GM19463 (cell line): Measurements from ENCODE around the gene PRKCH.
A peak's percentile ranks its signal among the peaks of the same experiment; 100 is the strongest.

Experiments
- ATAC-seq: cut with Tn5 transposase; IDR thresholded peaks from one replicate; pipeline ENCODE4 v1.9.1; 2021; ENCODE audit warnings: mild to moderate bottlenecking, moderate library complexity; ENCODE audit not compliant: unreplicated experiment

PRKCH gene

GRCh38 chr14:61575551-61576150, 254.3 kb downstream of the PRKCH start:
- ATAC-seq, result no peak

DNA sequence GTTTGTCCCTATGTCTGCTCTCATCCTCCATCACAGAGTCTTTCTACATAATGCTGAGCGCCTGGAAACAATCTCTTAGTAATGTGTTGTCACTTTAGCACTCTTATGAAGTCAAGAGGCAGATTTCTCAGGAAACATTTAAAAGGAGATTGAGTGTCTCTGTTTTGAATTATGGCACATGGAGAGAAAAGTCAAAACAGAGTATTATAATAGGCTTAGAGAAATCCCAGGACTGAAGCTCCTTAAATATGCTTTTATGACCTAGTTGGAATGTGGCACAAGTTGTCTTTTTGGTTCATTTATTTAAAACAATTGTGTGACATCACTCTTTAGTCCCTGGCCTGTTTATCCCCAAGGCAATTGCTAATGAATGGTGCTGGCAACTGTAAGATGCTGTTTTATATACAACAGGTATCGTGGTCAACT, 256.1 kb downstream of the PRKCH start:
- no peak for ATAC-seq

- no peak for ATAC-seq
Measured at GRCh38 chr14:61578745-61579144, 257.4 kb downstream of the PRKCH start.

- no peak for ATAC-seq
Measured at GRCh38 chr14:61581340-61581739, 260.0 kb downstream of the PRKCH start.

GRCh38 chr14:61581955-61582615, 260.7 kb downstream of the PRKCH start:
- no peak for ATAC-seq

- no peak for ATAC-seq
Measured at GRCh38 chr14:61582815-61583214, 261.4 kb downstream of the PRKCH start.

DNA sequence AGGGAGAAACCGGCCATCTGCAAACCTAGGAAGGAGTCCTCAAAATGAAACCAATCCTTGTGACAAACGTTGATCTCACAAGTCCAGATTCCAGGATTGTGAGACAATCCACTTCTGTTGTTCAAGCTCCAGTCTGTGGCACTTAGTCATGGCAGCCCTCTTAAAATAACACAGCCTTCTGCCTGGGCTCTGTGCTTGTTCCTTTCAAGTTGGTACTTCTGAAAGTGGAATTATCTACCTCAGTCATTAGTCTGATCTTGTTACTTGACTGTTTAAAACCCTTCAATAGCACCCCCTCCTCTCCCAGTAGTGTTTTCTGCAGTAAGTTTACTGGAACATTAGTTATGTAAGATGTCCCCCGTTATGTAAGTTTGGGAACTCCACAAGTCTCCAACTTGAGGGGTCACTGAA, 263.0 kb downstream of the PRKCH start:
- ATAC-seq, result no peak

GRCh38 chr14:61585598-61586543, 264.5 kb downstream of the PRKCH start:
- no peak for ATAC-seq

DNA sequence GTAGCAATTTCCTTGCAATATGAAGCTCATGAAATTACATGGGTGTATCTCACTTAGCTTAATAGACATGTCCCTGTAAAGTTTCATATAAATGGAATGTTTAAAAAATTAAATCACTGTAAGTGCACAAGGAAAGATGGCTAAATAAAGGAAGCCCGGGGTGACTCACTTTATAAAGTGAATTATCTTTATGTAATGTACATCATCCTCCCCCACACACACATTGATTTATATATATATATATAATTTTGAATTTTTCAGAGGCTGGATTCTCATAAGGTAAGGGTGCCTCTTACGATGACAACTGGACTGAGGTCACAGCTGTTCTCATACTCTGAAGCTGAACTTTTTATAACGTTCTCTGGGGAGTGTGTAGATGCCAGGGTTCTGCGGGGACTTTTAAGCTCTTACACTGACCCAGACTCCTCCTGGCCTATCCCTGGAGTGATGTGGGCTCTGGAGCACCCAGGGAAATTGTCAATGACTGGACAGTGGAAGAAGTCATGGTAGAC, 265.2 kb downstream of the PRKCH start:
- no peak for ATAC-seq

DNA sequence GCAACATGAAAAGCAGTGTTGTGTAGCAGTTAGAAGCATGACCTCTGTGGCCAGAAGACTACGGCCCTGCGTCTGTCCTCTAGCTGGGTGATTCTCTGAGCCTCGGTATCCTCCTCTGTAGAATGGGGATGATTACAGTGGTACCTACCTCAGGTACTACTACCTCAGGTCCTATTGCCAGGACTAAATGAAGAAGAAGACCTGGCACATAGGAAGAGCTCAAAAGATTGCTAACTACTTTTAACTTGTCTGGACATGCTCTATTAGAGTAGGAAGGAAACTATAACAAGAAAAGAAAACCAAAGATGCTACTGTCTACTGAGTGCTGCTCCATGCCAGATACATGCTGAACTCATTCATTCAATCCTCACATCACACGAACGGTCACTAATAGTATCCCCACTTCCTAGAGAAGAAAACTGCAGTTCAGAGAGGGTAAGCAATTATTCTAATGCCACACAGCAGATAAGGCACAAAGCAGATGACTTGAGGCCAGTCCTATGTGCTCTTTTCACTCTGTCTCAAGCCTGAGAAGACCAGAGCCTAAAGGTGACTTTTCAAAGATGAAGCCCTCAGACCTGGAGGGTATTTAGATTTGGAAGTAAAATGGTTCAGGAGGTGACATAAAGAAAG, 265.8 kb downstream of the PRKCH start:
- no peak for ATAC-seq

DNA sequence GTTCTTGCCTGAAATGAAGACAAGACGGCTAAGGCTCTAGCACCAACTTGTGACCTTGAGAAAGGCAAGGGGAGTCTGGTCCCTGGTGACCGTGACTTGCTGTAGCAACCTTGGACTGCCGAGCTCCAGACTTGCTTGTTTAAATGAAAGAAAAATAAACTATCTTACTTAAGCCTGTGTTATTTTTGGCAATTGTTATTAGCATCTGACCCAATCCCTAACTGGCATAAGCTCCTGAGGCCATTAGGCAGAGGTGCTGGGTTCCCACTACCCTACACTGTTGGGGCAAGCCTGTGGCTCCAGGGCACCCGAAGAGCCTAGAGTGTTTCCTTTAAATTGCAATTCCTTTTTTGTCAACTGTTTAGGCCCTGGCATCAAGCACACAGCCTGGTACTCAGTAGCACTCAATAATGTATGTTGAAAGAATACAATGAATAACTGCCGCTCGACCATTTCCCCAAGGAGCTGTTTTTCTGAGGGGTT, 267.1 kb downstream of the PRKCH start:
- ATAC-seq, result no peak

GRCh38 chr14:61589691-61590581, 268.6 kb downstream of the PRKCH start:
- ATAC-seq, result peak; percentile 35

GRCh38 chr14:61591862-61592261, 270.5 kb downstream of the PRKCH start:
- ATAC-seq, result no peak

DNA sequence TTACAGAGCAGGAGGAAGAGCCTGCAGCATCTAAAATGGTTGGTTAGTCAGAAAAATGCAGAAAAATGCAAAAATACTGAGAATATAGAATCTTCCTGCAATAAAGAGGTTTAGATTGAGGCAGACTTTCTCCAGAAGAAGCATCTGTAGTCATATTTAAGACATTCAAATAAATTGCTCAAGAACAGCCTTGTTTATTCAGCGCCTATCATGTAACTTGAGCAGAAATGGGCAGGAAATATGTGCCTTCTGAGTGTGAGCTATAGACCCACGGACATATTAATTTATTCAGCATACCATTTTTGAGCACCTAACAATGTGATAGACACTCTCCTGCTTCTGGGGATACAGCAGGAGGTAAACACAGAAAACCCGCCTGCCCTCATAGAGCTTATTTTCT, 272.0 kb downstream of the PRKCH start:
- no peak for ATAC-seq

DNA sequence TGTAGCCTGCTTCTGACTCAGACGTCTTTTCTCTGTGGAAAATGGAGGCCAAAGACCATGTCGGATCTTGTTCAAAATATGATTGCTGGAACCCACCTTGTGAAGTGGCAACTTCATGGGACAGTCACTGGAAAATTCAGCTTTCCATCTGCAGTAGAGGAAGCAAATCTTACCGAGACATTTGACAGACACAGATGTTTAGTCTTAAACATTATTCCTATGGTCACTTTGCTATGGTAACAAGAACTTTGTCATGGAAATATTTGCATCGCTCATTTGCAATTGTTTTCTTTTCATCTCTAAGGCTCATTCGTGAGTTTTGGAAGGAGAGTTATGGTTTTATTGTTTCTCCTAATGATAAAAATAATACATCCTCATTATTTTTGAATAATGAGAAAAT, 275.6 kb downstream of the PRKCH start:
- no peak for ATAC-seq

DNA sequence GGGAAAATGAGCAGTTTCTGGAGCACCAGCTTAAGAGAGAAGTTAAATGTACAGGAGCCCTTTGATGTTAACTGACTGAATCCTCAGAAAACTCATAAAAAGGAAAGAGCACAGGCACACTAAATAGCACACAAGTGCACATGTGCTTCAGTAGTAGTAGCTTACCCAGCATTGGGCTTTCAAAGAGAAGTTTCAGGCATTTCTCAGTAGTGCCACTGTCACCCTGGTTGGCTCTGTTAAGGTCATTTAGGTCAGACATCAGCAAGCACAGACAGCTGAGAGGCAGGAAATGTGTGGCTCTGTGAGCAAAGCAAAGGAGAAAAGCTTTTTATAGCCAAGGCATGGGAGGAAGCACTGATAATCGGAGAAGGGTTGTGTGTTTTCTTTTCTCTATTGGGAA, 277.6 kb downstream of the PRKCH start:
- ATAC-seq, result peak; percentile 42

- ATAC-seq, result no peak
Measured at GRCh38 chr14:61599942-61600341, 278.6 kb downstream of the PRKCH start.
